ENCODE measurements around the gene NPW. TPM values are rescaled to one million over a fixed set of nuclear protein-coding genes. Genes with fewer than 3 reads are reported as not detected.

The NPW gene
- total and polyA plus RNA-seq, 9 of the 15 experiments (the other 6 are each of a cell fraction or from before 2014, with no cell fraction given): 0.14 to 4.0 (median 2.6) TPM; not detected in 4

DNA sequence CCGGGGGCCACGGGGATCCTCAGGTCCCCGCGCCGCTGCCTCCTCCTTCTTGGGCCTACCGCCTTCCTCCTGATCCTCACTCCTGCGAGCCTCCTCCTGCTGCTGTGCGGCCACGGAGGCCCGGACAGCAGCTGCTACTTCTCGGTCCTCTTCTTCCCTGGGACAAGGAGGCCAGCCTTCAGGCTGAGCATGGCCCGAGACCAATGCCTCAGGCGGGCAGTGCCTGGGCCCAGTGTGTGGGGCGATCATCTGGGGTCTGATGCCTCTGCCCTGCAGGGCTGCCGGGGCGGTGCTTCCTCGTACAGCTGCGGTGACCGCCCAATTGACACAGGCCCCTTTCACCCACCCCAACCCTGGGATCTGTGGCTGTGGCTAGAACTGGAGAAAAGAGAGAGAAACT is 18.6 kb upstream of the NPW start:
- BruUV-seq (replicated peaks): no TSS peak
- Histone ChIP-seq H4K20me1 (replicated peaks; ENCODE audit: control insufficient read depth, insufficient read depth, low read length) (peaks cover 21% of the 10 kb centered on the region), H3K27me3 (ENCODE audit: control insufficient read depth in 2 of 2, insufficient read depth in 2 of 2, low read length in 2 of 2) (no peaks in the 10 kb centered on the region), H3K4me2 (ENCODE audit: insufficient read depth, low read length) (no peak overlapping the region), H3K27ac (ENCODE audit: extremely low read depth, low read depth, low read length) (no peak overlapping the region), H3K4me1 (replicated peaks in 1 of 2; ENCODE audit: control insufficient read depth in 2 of 2, insufficient read depth in 2 of 2, low read length in 2 of 2) (peaks cover 7 to 73% of the 10 kb centered on the region in 2 experiments), H3K36me3 (ENCODE audit: control insufficient read depth, insufficient read depth, low read length) (peaks cover 94% of the 10 kb centered on the region), H3K9me1 (ENCODE audit: control insufficient read depth, insufficient read depth, low read length) (peaks cover 5% of the 10 kb centered on the region), H3K9me3 (replicated peaks; ENCODE audit: control insufficient read depth, insufficient read depth, low read depth, low read length) (no peaks in the 10 kb centered on the region), H2AFZ (ENCODE audit: low read depth, low read length) (no peak overlapping the region), H3K9ac (ENCODE audit: insufficient read depth in 1 of 2, low read depth in 2 of 2, low read length in 2 of 2) (no peak overlapping the region; a peak in 2 of 4 replicates), H3K4me3 (no peak overlapping the region), H3K79me2 (ENCODE audit: control insufficient read depth, insufficient read depth, low read length) (peaks cover 40% of the 10 kb centered on the region)
- 100% methylated on average over 7 of the region's 19 CpGs for WGBS (ENCODE audit: insufficient coverage, low coverage, missing lambda C conversion rate)
- CTCF ChIA-PET (ENCODE audit: low intra/inter-chr PET ratio): no interaction called here
- intact Hi-C loops (cut with micrococcal nuclease) (no loop called here), in situ Hi-C loops (cut with MboI) (no loop called here)
- POLR2A ChIA-PET: interaction anchor here (0.7 kb wide), 1 partner anchor 154 kb away, joined by 4 read pairs; the partner anchor contains the start of gene TRAF7
- ATAC-seq (no peak), FAIRE-seq (no peak), DNase-seq (ENCODE audit: extremely low read depth in 1 of 4, low spot score in 3 of 4) (no peak)
- TF ChIP-seq FOS (IDR thresholded peaks at IDR 0.05; ENCODE audit: extremely low read depth, insufficient read length) (no peak), SUPT5H (IDR thresholded peaks at IDR 0.05) (no peak), ZNF354B (CRISPR knock-in tag; IDR thresholded peaks at IDR 0.05) (no peak), RBFOX2 (IDR thresholded peaks at IDR 0.05; ENCODE audit: low read depth, low read length) (peak; percentile 8; the same call in 1 of the 2 replicates), MXI1 (IDR thresholded peaks at IDR 0.05; ENCODE audit: low read depth, low read length) (no peak), NCOA2 (IDR thresholded peaks at IDR 0.05; ENCODE audit: partially characterized antibody in 2 of 2) (no peak), ZC3H8 (IDR thresholded peaks at IDR 0.05) (no peak), ZBTB7A (IDR thresholded peaks at IDR 0.05; ENCODE audit: borderline replicate concordance, control insufficient read depth, low read depth, low read length) (no peak), GATAD2B (IDR thresholded peaks at IDR 0.05; ENCODE audit: borderline replicate concordance) (no peak), KAT8 (IDR thresholded peaks at IDR 0.05; ENCODE audit: low read depth) (no peak), ZNF347 (CRISPR knock-in tag; IDR thresholded peaks at IDR 0.05; ENCODE audit: low read depth) (no peak), POLR2G (IDR thresholded peaks at IDR 0.05; ENCODE audit: low read depth, low read length) (peak; percentile 10; the same call in 1 of the 2 replicates), TOE1 (IDR thresholded peaks at IDR 0.05; ENCODE audit: borderline replicate concordance) (no peak), TOE1 (CRISPR knock-in tag; IDR thresholded peaks at IDR 0.05; ENCODE audit: borderline replicate concordance, low read depth) (no peak), ASH1L (IDR thresholded peaks at IDR 0.05; ENCODE audit: borderline replicate concordance, low read depth, partially characterized antibody) (no peak), POLR2AphosphoS2 (IDR thresholded peaks at IDR 0.05; ENCODE audit: low read length) (no peak), FIP1L1 (IDR thresholded peaks at IDR 0.05; ENCODE audit: low read depth, low read length, poor library complexity, severe bottlenecking) (no peak)
- TF ChIP-seq, protein P1, sequence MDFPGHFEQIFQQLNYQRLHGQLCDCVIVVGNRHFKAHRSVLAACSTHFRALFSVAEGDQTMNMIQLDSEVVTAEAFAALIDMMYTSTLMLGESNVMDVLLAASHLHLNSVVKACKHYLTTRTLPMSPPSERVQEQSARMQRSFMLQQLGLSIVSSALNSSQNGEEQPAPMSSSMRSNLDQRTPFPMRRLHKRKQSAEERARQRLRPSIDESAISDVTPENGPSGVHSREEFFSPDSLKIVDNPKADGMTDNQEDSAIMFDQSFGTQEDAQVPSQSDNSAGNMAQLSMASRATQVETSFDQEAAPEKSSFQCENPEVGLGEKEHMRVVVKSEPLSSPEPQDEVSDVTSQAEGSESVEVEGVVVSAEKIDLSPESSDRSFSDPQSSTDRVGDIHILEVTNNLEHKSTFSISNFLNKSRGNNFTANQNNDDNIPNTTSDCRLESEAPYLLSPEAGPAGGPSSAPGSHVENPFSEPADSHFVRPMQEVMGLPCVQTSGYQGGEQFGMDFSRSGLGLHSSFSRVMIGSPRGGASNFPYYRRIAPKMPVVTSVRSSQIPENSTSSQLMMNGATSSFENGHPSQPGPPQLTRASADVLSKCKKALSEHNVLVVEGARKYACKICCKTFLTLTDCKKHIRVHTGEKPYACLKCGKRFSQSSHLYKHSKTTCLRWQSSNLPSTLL (IDR thresholded peaks at IDR 0.05): no peak

All from K562 (cell line).